IMR-90 (cell line): ENCODE measurements around the gene SMIM33.

ENCODE experiments used
- BHLHE40 ChIP-seq: fragments of 150-350 bp; IDR thresholded peaks from 2 replicates; pipeline ENCODE4 v1.6.1; 2016; ENCODE audit warnings: mild to moderate bottlenecking, low read depth, low read length
- CEBPB ChIP-seq: IDR thresholded peaks from 2 replicates; pipeline ENCODE4 v1.6.1; 2012; ENCODE audit warnings: low read depth, low read length, improper control_type of control experiment
- MAZ ChIP-seq: IDR thresholded peaks from 2 replicates; pipeline ENCODE4 v1.6.1; 2012; ENCODE audit warnings: low read depth, mild to moderate bottlenecking, low read length, improper control_type of control experiment, moderate library complexity, borderline replicate concordance
- POLR2A ChIP-seq: IDR thresholded peaks from 2 replicates; pipeline ENCODE4 v1.6.1; 2012; ENCODE audit warnings: mild to moderate bottlenecking, low read depth, low read length
- RCOR1 ChIP-seq: IDR thresholded peaks from 2 replicates; pipeline ENCODE4 v1.6.1; 2012; ENCODE audit warnings: mild to moderate bottlenecking, low read length, improper control_type of control experiment; ENCODE audit not compliant: insufficient replicate concordance
- RFX5 ChIP-seq: IDR thresholded peaks from 2 replicates; pipeline ENCODE4 v1.8.0; 2012; ENCODE audit warnings: low read depth, mild to moderate bottlenecking, low read length, moderate library complexity
- TF ChIP-seq, protein P1 (sequence below): conservative IDR thresholded peaks from 2 replicates; pipeline ENCODE4 v1.5.1; 2012; ENCODE audit warnings: mild to moderate bottlenecking, low read depth, low read length, improper control_type of control experiment
- TF ChIP-seq, protein P2 (sequence below): fragments of 150-350 bp; IDR thresholded peaks from 2 replicates; pipeline ENCODE4 v1.6.1; 2017; ENCODE audit warnings: mild to moderate bottlenecking, antibody characterized with exemption, low read length, low read depth

GRCh38 chr5:139422307-139422893, 48.4 kb upstream of the SMIM33 start:
- TF ChIP-seq, protein P1, sequence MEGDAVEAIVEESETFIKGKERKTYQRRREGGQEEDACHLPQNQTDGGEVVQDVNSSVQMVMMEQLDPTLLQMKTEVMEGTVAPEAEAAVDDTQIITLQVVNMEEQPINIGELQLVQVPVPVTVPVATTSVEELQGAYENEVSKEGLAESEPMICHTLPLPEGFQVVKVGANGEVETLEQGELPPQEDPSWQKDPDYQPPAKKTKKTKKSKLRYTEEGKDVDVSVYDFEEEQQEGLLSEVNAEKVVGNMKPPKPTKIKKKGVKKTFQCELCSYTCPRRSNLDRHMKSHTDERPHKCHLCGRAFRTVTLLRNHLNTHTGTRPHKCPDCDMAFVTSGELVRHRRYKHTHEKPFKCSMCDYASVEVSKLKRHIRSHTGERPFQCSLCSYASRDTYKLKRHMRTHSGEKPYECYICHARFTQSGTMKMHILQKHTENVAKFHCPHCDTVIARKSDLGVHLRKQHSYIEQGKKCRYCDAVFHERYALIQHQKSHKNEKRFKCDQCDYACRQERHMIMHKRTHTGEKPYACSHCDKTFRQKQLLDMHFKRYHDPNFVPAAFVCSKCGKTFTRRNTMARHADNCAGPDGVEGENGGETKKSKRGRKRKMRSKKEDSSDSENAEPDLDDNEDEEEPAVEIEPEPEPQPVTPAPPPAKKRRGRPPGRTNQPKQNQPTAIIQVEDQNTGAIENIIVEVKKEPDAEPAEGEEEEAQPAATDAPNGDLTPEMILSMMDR: peak; percentile 94
- TF ChIP-seq, protein P2, sequence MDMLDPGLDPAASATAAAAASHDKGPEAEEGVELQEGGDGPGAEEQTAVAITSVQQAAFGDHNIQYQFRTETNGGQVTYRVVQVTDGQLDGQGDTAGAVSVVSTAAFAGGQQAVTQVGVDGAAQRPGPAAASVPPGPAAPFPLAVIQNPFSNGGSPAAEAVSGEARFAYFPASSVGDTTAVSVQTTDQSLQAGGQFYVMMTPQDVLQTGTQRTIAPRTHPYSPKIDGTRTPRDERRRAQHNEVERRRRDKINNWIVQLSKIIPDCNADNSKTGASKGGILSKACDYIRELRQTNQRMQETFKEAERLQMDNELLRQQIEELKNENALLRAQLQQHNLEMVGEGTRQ: no peak
- TF ChIP-seq CEBPB (no peak), BHLHE40 (no peak), RCOR1 (no peak), POLR2A (0 out of 2 replicates have a peak, but pooled peaks have one; percentile 34), MAZ (no peak), RFX5 (no peak)
